IMR-90 (cell line): ENCODE measurements around the gene DUSP11. TPM values are rescaled to one million over a fixed set of nuclear protein-coding genes. Genes with fewer than 3 reads are reported as not detected.

ENCODE experiments used
- ATAC-seq: fragments of 200-7000 bp; cut with Tn5 transposase; 2 replicates; pipeline ENCODE4 v1.9.1; 2020; ENCODE audit warnings: low read depth, mild to moderate bottlenecking, moderate library complexity
- BruUV-seq: library from RNA; stranded (reverse); fragments of 400-500 nt; replicated peaks from 2 replicates; lab custom pipeline; 2021; lab: Mats Ljungman, UMichigan
- CTCF ChIA-PET: fragments of 300-600 bp; formaldehyde crosslinking; extraction: SDS; loops from one replicate; lab custom pipeline; 2021; ENCODE audit warnings: antibody characterized with exemption; lab: Yijun Ruan, JAX
- POLR2A ChIA-PET: fragments of 300-600 bp; sonication (Branson Sonifier 250); formaldehyde crosslinking; loops from one replicate; lab custom pipeline; 2022; ENCODE audit warnings: antibody characterized with exemption; ENCODE audit not compliant: unreplicated experiment; lab: Charles Lee
- DNase-seq: peaks from one replicate; pipeline ENCODE4 v3.0.0; 2013
- H2AFZ ChIP-seq: replicated peaks from 2 replicates; pipeline ENCODE3; 2013; ENCODE audit warnings: low read length, mild to moderate bottlenecking; ENCODE audit not compliant: poor library complexity
- H2AK5ac ChIP-seq: 2 replicates; pipeline ENCODE4 v1.6.1; 2013; ENCODE audit warnings: low read depth, low read length, inconsistent platforms
- H2AK9ac ChIP-seq: replicated peaks from 2 replicates; pipeline ENCODE3; 2013; ENCODE audit warnings: mild to moderate bottlenecking, low read depth, low read length, moderate library complexity; ENCODE audit not compliant: poor library complexity
- H2BK120ac ChIP-seq: 2 replicates; pipeline ENCODE4 v1.6.1; 2013; ENCODE audit warnings: low read depth, low read length, inconsistent platforms
- H2BK15ac ChIP-seq: 3 replicates; pipeline ENCODE4 v1.6.1; 2013; ENCODE audit warnings: low read depth, low read length, inconsistent platforms
- H2BK20ac ChIP-seq: 2 replicates; pipeline ENCODE4 v1.6.1; 2013; ENCODE audit warnings: low read depth, mild to moderate bottlenecking, inconsistent platforms, low read length, moderate library complexity
- H2BK5ac ChIP-seq: 2 replicates; pipeline ENCODE4 v1.6.1; 2013; ENCODE audit warnings: mild to moderate bottlenecking, low read depth, low read length, inconsistent platforms; ENCODE audit not compliant: poor library complexity, severe bottlenecking
- H3K14ac ChIP-seq: replicated peaks from 2 replicates; pipeline ENCODE4 v1.6.1; 2013; ENCODE audit warnings: low read depth, low read length, inconsistent platforms
- H3K18ac ChIP-seq: 2 replicates; pipeline ENCODE4 v1.6.1; 2013; ENCODE audit warnings: low read depth, low read length, control low read depth
- H3K23ac ChIP-seq: 2 replicates; pipeline ENCODE4 v1.6.1; 2013; ENCODE audit warnings: low read depth, low read length, inconsistent platforms
- H3K27ac ChIP-seq: 2 replicates; pipeline ENCODE4 v1.5.1; 2013; ENCODE audit warnings: mild to moderate bottlenecking, control low read depth, low read length; ENCODE audit not compliant: insufficient read depth
- H3K27me3 ChIP-seq: 2 replicates; pipeline ENCODE4 v1.6.1; 2013; ENCODE audit warnings: low read length; ENCODE audit not compliant: control insufficient read depth, insufficient read depth
- H3K36me3 ChIP-seq: 2 replicates; pipeline ENCODE4 v1.6.1; 2013; ENCODE audit warnings: low read length, mixed read lengths; ENCODE audit not compliant: control insufficient read depth, insufficient read depth
- H3K4ac ChIP-seq: 2 replicates; pipeline ENCODE4 v1.6.1; 2013; ENCODE audit warnings: low read depth, low read length, inconsistent platforms
- H3K4me1 ChIP-seq: 2 replicates; pipeline ENCODE4 v1.6.1; 2013; ENCODE audit warnings: low read length, mixed read lengths; ENCODE audit not compliant: control insufficient read depth, insufficient read depth
- H3K4me2 ChIP-seq: 2 replicates; pipeline ENCODE4 v1.6.1; 2013; ENCODE audit warnings: low read depth, mild to moderate bottlenecking, control low read depth, low read length, moderate library complexity
- H3K4me3 ChIP-seq: 2 replicates; pipeline ENCODE4 v1.5.1; 2013; ENCODE audit warnings: low read depth, mild to moderate bottlenecking, control low read depth, low read length, moderate library complexity; ENCODE audit not compliant: insufficient read depth
- H3K56ac ChIP-seq: 2 replicates; pipeline ENCODE4 v1.6.1; 2013; ENCODE audit warnings: low read length, inconsistent platforms; ENCODE audit not compliant: insufficient read depth; ENCODE audit errors: extremely low read depth
- H3K79me1 ChIP-seq, 2 experiments: 2 replicates each; pipeline ENCODE4 v1.6.1; 2013; ENCODE audit warnings: low read length in 2 of 2, inconsistent platforms in 1 of 2, low read depth in 1 of 2
- H3K9ac ChIP-seq: 2 replicates; pipeline ENCODE4 v1.6.1; 2013; ENCODE audit warnings: low read depth, low read length, control low read depth
- H3K9me1 ChIP-seq: 2 replicates; pipeline ENCODE4 v1.6.1; 2013; ENCODE audit warnings: low read length, inconsistent platforms; ENCODE audit not compliant: insufficient read depth
- H3K9me3 ChIP-seq: 2 replicates; pipeline ENCODE4 v1.6.1; 2013; ENCODE audit warnings: low read length; ENCODE audit not compliant: control insufficient read depth, insufficient read depth
- H4K20me1 ChIP-seq: 2 replicates; pipeline ENCODE4 v1.6.1; 2013; ENCODE audit warnings: low read length, inconsistent platforms; ENCODE audit not compliant: insufficient read depth
- H4K5ac ChIP-seq: 2 replicates; pipeline ENCODE4 v1.6.1; 2013; ENCODE audit warnings: mild to moderate bottlenecking, low read depth, low read length, control low read depth
- H4K8ac ChIP-seq, 2 experiments: 2 replicates each; pipeline ENCODE4 v1.6.1; 2013; ENCODE audit warnings: low read depth in 2 of 2, low read length in 2 of 2, control low read depth in 1 of 2, inconsistent platforms in 1 of 2
- H4K91ac ChIP-seq: 2 replicates; pipeline ENCODE4 v1.6.1; 2013; ENCODE audit warnings: low read depth, low read length, inconsistent platforms; ENCODE audit not compliant: insufficient read depth
- BHLHE40 ChIP-seq: fragments of 150-350 bp; IDR thresholded peaks from 2 replicates; pipeline ENCODE4 v1.6.1; 2016; ENCODE audit warnings: mild to moderate bottlenecking, low read depth, low read length
- CEBPB ChIP-seq: IDR thresholded peaks from 2 replicates; pipeline ENCODE4 v1.6.1; 2012; ENCODE audit warnings: low read depth, low read length, improper control_type of control experiment
- CHD1 ChIP-seq: IDR thresholded peaks from 2 replicates; pipeline ENCODE4 v1.6.1; 2012; ENCODE audit warnings: low read depth, low read length, improper control_type of control experiment
- ELK1 ChIP-seq: fragments of 150-350 bp; IDR thresholded peaks from 2 replicates; pipeline ENCODE4 v1.6.1; 2016; ENCODE audit warnings: low read depth, mild to moderate bottlenecking, low read length, moderate library complexity, borderline replicate concordance
- FOS ChIP-seq: fragments of 150-350 bp; IDR thresholded peaks from 2 replicates; pipeline ENCODE4 v1.6.1; 2016; ENCODE audit warnings: low read depth, low read length
- MAFK ChIP-seq: IDR thresholded peaks from 2 replicates; pipeline ENCODE4 v1.6.1; 2012; ENCODE audit warnings: low read depth, low read length, improper control_type of control experiment
- MAZ ChIP-seq: IDR thresholded peaks from 2 replicates; pipeline ENCODE4 v1.6.1; 2012; ENCODE audit warnings: low read depth, mild to moderate bottlenecking, low read length, improper control_type of control experiment, moderate library complexity, borderline replicate concordance
- MXI1 ChIP-seq: IDR thresholded peaks from 2 replicates; pipeline ENCODE4 v1.6.1; 2012; ENCODE audit warnings: low read depth, mild to moderate bottlenecking, low read length, moderate library complexity, borderline replicate concordance
- NFE2L2 ChIP-seq: fragments of 150-350 bp; IDR thresholded peaks from 2 replicates; pipeline ENCODE4 v1.6.1; 2016; ENCODE audit warnings: low read depth, mild to moderate bottlenecking, low read length
- POLR2A ChIP-seq: IDR thresholded peaks from 2 replicates; pipeline ENCODE4 v1.6.1; 2012; ENCODE audit warnings: mild to moderate bottlenecking, low read depth, low read length
- RAD21 ChIP-seq: IDR thresholded peaks from 2 replicates; pipeline ENCODE4 v1.6.1; 2012; ENCODE audit warnings: low read length, improper control_type of control experiment
- RCOR1 ChIP-seq: IDR thresholded peaks from 2 replicates; pipeline ENCODE4 v1.6.1; 2012; ENCODE audit warnings: mild to moderate bottlenecking, low read length, improper control_type of control experiment; ENCODE audit not compliant: insufficient replicate concordance
- RFX5 ChIP-seq: IDR thresholded peaks from 2 replicates; pipeline ENCODE4 v1.8.0; 2012; ENCODE audit warnings: low read depth, mild to moderate bottlenecking, low read length, moderate library complexity
- SMC3 ChIP-seq: fragments of 150-350 bp; IDR thresholded peaks from 2 replicates; pipeline ENCODE4 v1.6.1; 2016; ENCODE audit warnings: low read depth, mild to moderate bottlenecking, antibody characterized with exemption, low read length, moderate library complexity
- USF2 ChIP-seq: fragments of 150-350 bp; IDR thresholded peaks from 2 replicates; pipeline ENCODE4 v1.6.1; 2017; ENCODE audit warnings: mild to moderate bottlenecking, antibody characterized with exemption, low read length, low read depth
- WGBS, 2 experiments: methylation state at CpG; one replicate each; pipeline versions ENCODE4 v1.1.5 to v1.1.7; 2013; ENCODE audit warnings: missing lambda C conversion rate in 2 of 2; ENCODE audit not compliant: insufficient read length in 1 of 2; ENCODE audit errors: extremely low coverage in 2 of 2; 5-methylcytosine and 5-hydroxymethylcytosine counted together
- dilution Hi-C: fragments of 300-500 bp; cut with HindIII; formaldehyde crosslinking; loops from one replicate; pipeline ENCODE4 v1.14.3; 2018; ENCODE audit warnings: low sequenced_read_pairs; ENCODE audit not compliant: unreplicated experiment
- in situ Hi-C: fragments of 300-500 bp; cut with MboI; formaldehyde crosslinking; loops from 3 replicates; pipeline ENCODE4 v1.14.3; 2019; ENCODE audit warnings: low sequenced_read_pairs, inconsistent platforms, mixed read lengths
- intact Hi-C: fragments of 100-400 bp; cut with micrococcal nuclease; formaldehyde crosslinking; loops from 2 replicates; pipeline ENCODE4 v1.10.0; 2022
- polyA plus RNA-seq, 3 experiments: library from polyadenylated mRNA; depleted of rRNA; stranded (reverse); fragments of >200 nt; gene quantifications; 2 replicates each; pipeline ENCODE4 v1.2.3, GENCODE V29; 2012; ENCODE audit warnings: low replicate concordance in 1 of 3
- total RNA-seq: library from RNA; depleted of rRNA; stranded (reverse); fragments of >200 nt; gene quantifications from 2 replicates; pipeline ENCODE4 v1.2.3, GENCODE V29; 2012
- TF ChIP-seq, protein P1 (sequence below): conservative IDR thresholded peaks from 2 replicates; pipeline ENCODE4 v1.5.1; 2012; ENCODE audit warnings: mild to moderate bottlenecking, low read depth, low read length, improper control_type of control experiment

DUSP11 gene
- total and polyA plus RNA-seq, 2 of the 4 experiments (the other 2 are of a cell fraction) = 22.4 to 25.6 TPM

GRCh38 chr2:73749314-73749713 lies 30.6 kb downstream of the DUSP11 start:
- in situ Hi-C loops = no loop called here

More at GRCh38 chr2:73749314-73749713, 30.6 kb downstream of the DUSP11 start:
- H4K8ac ChIP-seq = no peak overlapping the region
- H3K23ac ChIP-seq = no peak overlapping the region
- no peaks in the 10 kb centered on the region for H3K27me3 ChIP-seq
- POLR2A ChIA-PET = no interaction called here
- ATAC-seq = no peak
- WGBS, 2 experiments = no CpG with 5 or more reads among the region's 2 CpGs
- no peak overlapping the region for H3K4me2 ChIP-seq
- no peak overlapping the region for H2BK5ac ChIP-seq
- no peaks in the 10 kb centered on the region for H3K9me3 ChIP-seq
- H3K14ac ChIP-seq = no peak overlapping the region
- no peak overlapping the region for H3K18ac ChIP-seq
- H3K4me3 ChIP-seq = no peak overlapping the region
- no peak overlapping the region for H4K5ac ChIP-seq
- no TSS peak for BruUV-seq
- no peak overlapping the region for H3K9ac ChIP-seq
- H2BK120ac ChIP-seq = no peak overlapping the region
- H2BK20ac ChIP-seq = no peak overlapping the region
- dilution Hi-C loops (no loop called here), intact Hi-C loops (no loop called here)
- H3K4ac ChIP-seq = no peak overlapping the region
- TF ChIP-seq, protein P1, sequence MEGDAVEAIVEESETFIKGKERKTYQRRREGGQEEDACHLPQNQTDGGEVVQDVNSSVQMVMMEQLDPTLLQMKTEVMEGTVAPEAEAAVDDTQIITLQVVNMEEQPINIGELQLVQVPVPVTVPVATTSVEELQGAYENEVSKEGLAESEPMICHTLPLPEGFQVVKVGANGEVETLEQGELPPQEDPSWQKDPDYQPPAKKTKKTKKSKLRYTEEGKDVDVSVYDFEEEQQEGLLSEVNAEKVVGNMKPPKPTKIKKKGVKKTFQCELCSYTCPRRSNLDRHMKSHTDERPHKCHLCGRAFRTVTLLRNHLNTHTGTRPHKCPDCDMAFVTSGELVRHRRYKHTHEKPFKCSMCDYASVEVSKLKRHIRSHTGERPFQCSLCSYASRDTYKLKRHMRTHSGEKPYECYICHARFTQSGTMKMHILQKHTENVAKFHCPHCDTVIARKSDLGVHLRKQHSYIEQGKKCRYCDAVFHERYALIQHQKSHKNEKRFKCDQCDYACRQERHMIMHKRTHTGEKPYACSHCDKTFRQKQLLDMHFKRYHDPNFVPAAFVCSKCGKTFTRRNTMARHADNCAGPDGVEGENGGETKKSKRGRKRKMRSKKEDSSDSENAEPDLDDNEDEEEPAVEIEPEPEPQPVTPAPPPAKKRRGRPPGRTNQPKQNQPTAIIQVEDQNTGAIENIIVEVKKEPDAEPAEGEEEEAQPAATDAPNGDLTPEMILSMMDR = no peak
- TF ChIP-seq MXI1 = no peak
- no peak for TF ChIP-seq MAFK
- no peak for TF ChIP-seq SMC3
- TF ChIP-seq USF2 = no peak
- TF ChIP-seq ELK1 = no peak
- TF ChIP-seq FOS = no peak
- no peak for TF ChIP-seq NFE2L2
- no peak for TF ChIP-seq POLR2A
- TF ChIP-seq RCOR1 = no peak
- TF ChIP-seq CHD1 = no peak
- no peak for TF ChIP-seq CEBPB
- no peak for TF ChIP-seq RFX5
- TF ChIP-seq RAD21 = no peak
- no peak for TF ChIP-seq BHLHE40
- no peak for TF ChIP-seq MAZ
- CTCF ChIA-PET = interaction anchor here (0.7 kb wide), 1 partner anchor 257 kb away, joined by 6 read pairs; no protein-coding TSS in a partner anchor
- H2BK15ac ChIP-seq = no peak overlapping the region
- no peak overlapping the region for H2AK9ac ChIP-seq
- H2AFZ ChIP-seq = no peak overlapping the region
- no peak for DNase-seq
- H4K91ac ChIP-seq = no peak overlapping the region
- H3K27ac ChIP-seq = no peak overlapping the region
- H3K9me1 ChIP-seq = no peaks in the 10 kb centered on the region
- no peaks in the 10 kb centered on the region for H4K20me1 ChIP-seq
- H3K4me1 ChIP-seq = no peaks in the 10 kb centered on the region
- no peak overlapping the region for H3K56ac ChIP-seq
- H2AK5ac ChIP-seq = no peak overlapping the region
- H3K36me3 ChIP-seq = peaks cover 24% of the 10 kb centered on the region
- H3K79me1 ChIP-seq = no peaks in the 10 kb centered on the region; a peak in 1 of 4 replicates
